HAP-1 (cell line): ENCODE data around the gene PRR7.
"Not testable (repeated sequence)": the region's sequence is repeated elsewhere in the genome, so short reads cannot be mapped to it uniquely, and the experiment has no call there.

Experiments
- DNase-seq, 2 experiments: peaks; one replicate each; pipeline ENCODE4 v3.0.0-alpha.2; 2016 to 2020; ENCODE audit warnings: low spot score in 2 of 2
- H3K27me3 ChIP-seq: fragments of 250-450 bp; sonication (Bioruptor Pico); 2 replicates; pipeline ENCODE4 v1.5.1; 2020; ENCODE audit warnings: low read depth, mild to moderate bottlenecking, moderate library complexity
- H3K36me3 ChIP-seq: fragments of 250-450 bp; sonication (Bioruptor Pico); replicated peaks from 2 replicates; pipeline ENCODE4 v1.5.1; 2020; ENCODE audit warnings: mild to moderate bottlenecking
- H3K4me1 ChIP-seq: fragments of 250-450 bp; sonication (Bioruptor Pico); 2 replicates; pipeline ENCODE4 v1.5.1; 2020; ENCODE audit warnings: mild to moderate bottlenecking
- H3K4me3 ChIP-seq: fragments of 250-450 bp; sonication (Bioruptor Pico); 2 replicates; pipeline ENCODE4 v1.5.1; 2020; ENCODE audit warnings: mild to moderate bottlenecking, moderate library complexity
- H3K9me3 ChIP-seq: fragments of 250-450 bp; sonication (Bioruptor Pico); 2 replicates; pipeline ENCODE4 v1.5.1; 2020; ENCODE audit warnings: mild to moderate bottlenecking, moderate library complexity
- in situ Hi-C: fragments of 300-500 bp; cut with MboI; formaldehyde crosslinking; loops from 3 replicates; pipeline ENCODE4 v1.14.3; 2020; ENCODE audit warnings: low sequenced_read_pairs, inconsistent platforms, mixed read lengths

PRR7 gene

DNA sequence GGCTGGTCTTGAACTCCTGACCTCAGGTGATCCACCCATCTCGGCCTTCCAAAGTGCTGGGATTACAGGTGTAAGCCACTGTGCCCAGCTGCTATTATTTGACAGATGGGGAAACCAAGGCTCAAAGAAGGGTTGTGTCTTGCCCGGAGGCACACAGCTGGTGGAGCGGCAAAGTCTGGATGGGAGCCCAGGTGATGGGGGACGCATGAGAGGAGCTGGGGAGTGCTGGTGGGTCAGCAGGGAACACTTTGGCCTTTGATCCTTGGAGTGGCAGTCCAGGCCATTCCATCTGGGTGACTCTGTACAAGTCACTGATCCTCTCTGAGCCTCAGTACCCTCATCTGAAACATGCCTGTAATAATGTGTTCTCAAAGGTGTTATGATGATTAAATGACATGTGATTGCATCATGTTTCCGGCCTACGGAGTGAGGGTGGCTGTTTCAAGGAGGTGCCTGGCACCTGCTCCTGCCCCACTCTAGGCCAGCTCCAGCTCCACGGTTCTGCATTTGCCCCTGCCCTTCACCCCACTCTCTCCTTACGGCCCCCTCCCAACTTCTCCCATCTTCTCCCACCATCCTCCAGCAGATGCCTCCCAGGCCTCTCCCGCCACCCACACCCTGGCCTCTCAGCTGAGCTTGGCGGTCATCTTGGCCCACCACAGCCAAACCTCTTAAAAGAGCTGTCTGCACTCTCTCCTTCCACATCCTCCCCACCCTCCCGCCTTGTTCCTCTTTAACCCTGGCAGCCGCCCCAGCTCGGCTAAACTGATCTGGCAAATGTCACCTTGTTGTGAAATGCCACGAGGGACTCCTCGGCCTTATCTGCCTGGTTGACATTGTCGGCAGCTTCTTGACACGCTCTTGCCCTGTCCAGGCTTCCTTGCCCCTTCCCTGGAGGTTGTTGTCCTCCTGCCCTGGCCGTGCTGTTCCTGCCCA is 32.4 kb downstream of the PRR7 start:
- Histone ChIP-seq H3K36me3 (peaks cover 11% of the 10 kb centered on the region), H3K4me1 (peaks cover 2% of the 10 kb centered on the region; the same call in 1 of the 2 replicates), H3K27me3 (no peaks in the 10 kb centered on the region), H3K9me3 (no peaks in the 10 kb centered on the region), H3K4me3 (no peak overlapping the region)
- no peak for DNase-seq
- in situ Hi-C loops = no loop called here

DNA sequence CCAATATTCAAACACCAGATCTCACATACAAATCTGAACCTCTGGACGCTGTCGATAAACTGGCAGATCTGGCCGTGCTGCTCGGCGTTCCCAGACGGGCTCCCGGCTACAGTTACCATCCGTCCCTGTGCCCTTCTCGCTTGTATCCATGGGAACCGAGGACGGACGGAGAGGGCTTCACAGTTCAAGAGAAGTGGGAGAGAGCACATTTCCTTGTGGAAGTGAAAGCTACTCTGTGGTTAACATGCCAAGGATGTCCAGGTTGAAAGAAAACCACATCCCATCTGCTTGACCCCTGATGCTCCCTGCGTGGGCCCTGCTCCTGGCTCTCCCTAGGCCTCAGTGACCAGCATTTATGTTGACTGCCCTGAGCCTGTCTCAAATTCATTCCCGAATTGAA is 33.2 kb downstream of the PRR7 start:
- no peaks in the 10 kb centered on the region for H3K4me1 ChIP-seq
- H3K36me3 ChIP-seq = peaks cover 11% of the 10 kb centered on the region
- H3K9me3 ChIP-seq = no peaks in the 10 kb centered on the region
- H3K27me3 ChIP-seq = no peaks in the 10 kb centered on the region
- DNase-seq = no peak
- in situ Hi-C loops = no loop called here
- H3K4me3 ChIP-seq = no peak overlapping the region

DNA sequence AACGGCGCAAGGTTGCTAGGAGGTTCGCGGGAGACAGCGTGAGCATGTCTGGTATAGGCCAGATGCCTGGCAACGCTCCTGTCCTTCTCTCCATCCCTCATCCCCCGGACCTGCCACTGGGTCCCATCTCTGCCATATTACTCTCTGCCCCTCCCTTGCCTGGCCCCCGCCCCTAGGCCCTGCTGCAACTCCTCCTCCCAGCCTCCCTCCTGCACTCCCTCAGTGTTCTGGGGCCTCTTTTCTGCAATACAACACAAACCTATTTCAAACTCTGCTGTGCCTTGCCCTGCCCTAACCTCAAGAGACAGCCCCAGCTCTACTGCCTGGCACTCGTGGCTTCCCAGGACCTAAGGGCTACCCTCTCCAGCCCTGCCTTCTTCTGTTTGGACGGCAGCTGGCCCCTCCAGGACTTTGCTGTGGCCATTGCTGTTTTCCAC is 35.8 kb downstream of the PRR7 start:
- in situ Hi-C loops = no loop called here
- H3K36me3 ChIP-seq = peaks cover 22% of the 10 kb centered on the region
- DNase-seq = no peak

DNA sequence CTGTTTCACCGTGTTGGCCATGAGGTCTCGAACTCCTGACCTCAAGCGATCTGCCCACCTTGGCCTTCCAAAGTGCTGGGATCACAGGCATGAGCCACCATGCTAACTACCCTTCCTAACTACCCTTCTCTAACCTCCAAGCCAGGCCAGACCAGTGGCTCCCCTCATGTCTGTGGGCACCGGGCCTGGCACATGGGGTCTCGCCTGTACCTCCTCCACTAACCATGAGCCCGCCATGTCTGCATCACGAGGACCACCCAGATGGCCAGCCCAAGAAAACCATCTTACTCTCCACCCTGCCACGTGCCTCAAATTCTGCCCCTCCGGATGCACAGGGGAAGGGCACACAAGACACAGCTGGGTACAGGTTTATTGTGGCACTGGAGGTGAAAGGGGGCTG is 36.4 kb downstream of the PRR7 start:
- no peaks in the 10 kb centered on the region for H3K9me3 ChIP-seq
- peaks cover 28% of the 10 kb centered on the region for H3K36me3 ChIP-seq
- no peaks in the 10 kb centered on the region for H3K4me1 ChIP-seq
- no peak overlapping the region for H3K4me3 ChIP-seq
- DNase-seq = no peak
- H3K27me3 ChIP-seq = no peaks in the 10 kb centered on the region
- in situ Hi-C loops = no loop called here

More for the DNA sequence above, 35.8 kb downstream of the PRR7 start:
- H3K27me3 ChIP-seq = no peaks in the 10 kb centered on the region
- no peaks in the 10 kb centered on the region for H3K4me1 ChIP-seq
- H3K4me3 ChIP-seq = no peak overlapping the region
- H3K9me3 ChIP-seq = no peaks in the 10 kb centered on the region

DNA sequence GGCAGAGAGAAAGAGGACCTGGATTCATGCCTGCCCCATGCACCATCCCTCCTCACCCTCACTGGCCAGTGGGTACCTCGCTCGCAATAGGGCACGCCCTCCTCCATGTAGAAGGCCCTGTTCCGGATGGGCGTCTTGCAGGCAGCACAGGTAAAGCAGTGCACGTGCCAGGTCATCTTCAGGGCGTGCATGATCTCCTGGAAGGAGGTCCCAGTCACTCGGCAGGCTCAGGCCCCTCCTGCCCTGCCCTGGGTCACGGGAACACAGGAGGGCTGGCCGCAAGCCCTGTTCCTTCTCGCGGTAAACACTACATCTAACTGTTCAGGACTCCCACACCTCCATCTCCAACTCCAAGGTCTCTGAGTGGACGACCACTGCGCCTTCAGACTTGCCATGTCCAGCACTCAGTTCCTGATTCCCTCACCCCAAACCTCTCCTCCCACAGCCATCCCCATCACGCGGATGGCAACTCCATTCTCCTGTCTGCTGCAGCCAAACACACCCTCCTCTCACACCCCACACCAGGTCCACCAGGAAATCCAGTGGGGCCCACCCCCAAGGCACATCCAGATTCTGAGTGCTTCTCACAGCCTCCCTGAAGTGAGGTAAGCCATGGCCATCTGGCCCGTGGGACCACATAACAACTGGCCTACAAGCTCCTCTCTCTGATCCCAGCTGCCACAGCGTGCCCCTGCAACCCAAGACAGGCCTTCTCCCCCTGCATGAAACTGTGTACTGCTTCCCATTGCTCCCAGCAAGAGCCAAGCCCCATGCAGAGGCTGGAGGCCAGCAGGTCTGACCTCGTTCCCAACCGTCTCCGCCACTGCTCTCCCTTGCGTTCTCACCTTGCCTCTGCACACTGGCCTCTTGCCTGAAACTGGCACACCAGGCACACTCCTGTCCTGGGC is 37.6 kb downstream of the PRR7 start:
- Histone ChIP-seq H3K27me3 (no peaks in the 10 kb centered on the region), H3K36me3 (peaks cover 37% of the 10 kb centered on the region), H3K9me3 (no peaks in the 10 kb centered on the region), H3K4me3 (no peak overlapping the region), H3K4me1 (no peaks in the 10 kb centered on the region)
- DNase-seq = no peak
- in situ Hi-C loops = no loop called here

DNA sequence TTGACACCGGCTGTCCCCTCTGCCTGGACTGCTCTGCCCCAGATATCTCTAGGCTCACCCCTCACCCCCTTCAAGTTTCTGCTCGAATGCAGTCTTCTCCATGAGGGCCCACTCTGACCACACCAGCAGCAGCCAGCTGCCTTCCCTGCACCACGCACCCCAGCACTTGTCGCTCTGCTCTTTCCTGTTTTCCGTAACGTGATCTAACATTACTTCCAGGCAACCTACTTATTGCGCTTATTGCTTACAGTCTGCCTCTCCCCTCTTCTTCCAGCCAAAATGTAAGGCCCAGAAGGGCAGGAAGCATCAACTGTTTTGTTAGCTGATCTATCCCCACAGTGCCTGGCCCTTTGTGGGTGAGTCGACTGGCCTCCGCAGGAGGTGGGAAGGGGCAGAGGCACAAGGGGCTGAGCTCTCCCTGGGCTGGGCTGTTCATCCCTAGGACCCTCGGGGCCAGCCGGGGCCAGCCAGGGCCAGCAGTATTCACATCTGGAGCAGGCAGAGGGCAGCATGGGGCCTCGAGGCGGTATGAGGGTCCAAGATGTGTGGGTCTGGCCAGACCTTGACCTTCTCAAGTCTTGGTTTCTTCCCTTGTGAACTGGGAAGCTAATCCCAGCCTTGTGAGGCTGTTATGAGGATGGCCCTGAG is 38.4 kb downstream of the PRR7 start:
- H3K4me3 ChIP-seq = no peak overlapping the region
- H3K4me1 ChIP-seq = no peaks in the 10 kb centered on the region
- H3K36me3 ChIP-seq = peaks cover 43% of the 10 kb centered on the region
- no peaks in the 10 kb centered on the region for H3K27me3 ChIP-seq
- no peaks in the 10 kb centered on the region for H3K9me3 ChIP-seq
- in situ Hi-C loops = no loop called here
- DNase-seq = no peak

DNA sequence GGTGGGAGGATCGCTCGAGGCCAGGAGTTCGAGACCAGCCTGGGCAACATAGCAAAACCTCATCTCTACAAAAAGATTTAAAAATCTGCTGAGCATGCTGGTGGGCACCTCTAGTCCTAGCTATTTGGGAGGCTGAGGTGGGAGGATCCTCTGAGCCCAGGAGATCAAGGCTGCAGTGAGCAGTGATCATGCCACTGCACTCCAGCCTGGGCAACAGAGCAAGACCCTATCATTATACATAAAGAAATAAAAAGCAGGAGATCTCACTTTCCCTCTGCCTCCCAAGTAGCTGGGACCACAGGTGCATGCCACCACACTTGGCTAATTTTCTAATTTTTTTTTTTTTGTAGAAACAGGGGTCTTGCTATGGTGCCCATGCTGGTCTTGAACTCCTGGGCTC is 39.1 kb downstream of the PRR7 start:
- in situ Hi-C loops, H3K4me1 ChIP-seq, DNase-seq, H3K9me3 ChIP-seq, H3K27me3 ChIP-seq, H3K4me3 ChIP-seq: not testable (repeated sequence)
- peaks cover 51% of the 10 kb centered on the region for H3K36me3 ChIP-seq

DNA sequence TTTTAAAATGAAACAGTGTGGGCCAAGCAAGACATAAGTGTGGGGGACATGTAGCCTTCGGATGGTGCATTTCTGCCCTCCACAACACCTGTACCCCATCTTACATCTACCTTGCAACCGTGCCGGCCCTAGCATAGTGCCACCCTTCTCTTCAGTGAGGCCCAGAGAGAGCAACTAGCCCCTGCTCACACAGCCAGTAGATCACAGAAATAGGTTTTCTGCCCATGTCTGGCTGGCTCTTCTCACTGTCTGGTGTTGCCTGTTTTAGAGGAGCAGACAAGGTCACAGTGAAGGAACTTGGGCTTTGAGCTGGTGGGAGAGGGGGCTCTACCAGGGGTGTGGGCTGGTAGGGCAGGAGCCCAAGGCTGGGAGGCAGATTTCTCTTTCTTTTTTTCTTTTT is 39.6 kb downstream of the PRR7 start:
- in situ Hi-C loops = no loop called here
- Histone ChIP-seq H3K36me3 (peaks cover 56% of the 10 kb centered on the region), H3K4me1 (no peaks in the 10 kb centered on the region)

DNA sequence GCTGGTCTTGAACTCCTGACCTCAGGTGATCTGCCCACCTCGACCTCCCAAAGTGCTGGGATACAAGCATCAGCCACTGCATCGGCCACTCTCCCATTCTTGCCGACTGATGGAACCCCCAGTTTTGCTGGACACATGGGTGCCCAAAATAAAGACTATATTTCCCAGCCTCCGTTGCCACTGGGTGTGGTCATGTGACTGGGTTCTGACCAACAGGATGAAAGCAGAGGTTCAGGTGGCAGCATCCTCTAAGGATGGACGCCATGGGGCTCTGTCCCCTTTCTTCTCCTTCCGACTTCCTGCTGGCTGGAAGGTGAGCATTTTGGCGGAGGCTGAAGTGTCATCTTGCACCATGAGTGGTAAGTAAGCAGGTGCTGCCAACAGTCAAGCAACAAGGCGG is 40.5 kb downstream of the PRR7 start:
- in situ Hi-C loops = no loop called here
- no peak for DNase-seq
- Histone ChIP-seq H3K36me3 (peaks cover 62% of the 10 kb centered on the region), H3K9me3 (no peaks in the 10 kb centered on the region), H3K4me1 (no peaks in the 10 kb centered on the region), H3K27me3 (no peaks in the 10 kb centered on the region), H3K4me3 (no peak overlapping the region)

More for the DNA sequence above, 39.6 kb downstream of the PRR7 start:
- Histone ChIP-seq H3K4me3 (no peak overlapping the region), H3K27me3 (no peaks in the 10 kb centered on the region), H3K9me3 (no peaks in the 10 kb centered on the region)
- no peak for DNase-seq

DNA sequence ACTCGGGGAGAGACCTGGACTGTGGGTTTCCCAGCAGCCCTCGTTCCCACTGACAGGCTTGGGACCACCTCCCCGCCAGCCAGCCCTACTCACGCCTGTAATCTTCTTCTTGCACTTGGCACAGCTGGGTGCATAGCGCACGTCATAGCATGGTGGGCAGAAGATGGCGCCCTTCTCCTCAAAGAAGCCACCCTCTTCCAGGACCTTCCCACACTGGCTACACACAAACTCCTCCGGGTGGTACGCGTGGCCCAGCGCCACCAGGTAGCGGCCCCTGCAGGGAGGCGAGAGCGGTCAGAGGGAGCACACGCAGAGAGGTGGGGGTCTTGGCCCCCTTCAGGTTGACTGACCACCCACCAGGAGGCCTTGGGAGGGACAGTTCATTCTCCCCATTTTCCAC is 41.4 kb downstream of the PRR7 start:
- in situ Hi-C loops = no loop called here
- Histone ChIP-seq H3K4me1 (no peaks in the 10 kb centered on the region), H3K36me3 (peaks cover 68% of the 10 kb centered on the region)

DNA sequence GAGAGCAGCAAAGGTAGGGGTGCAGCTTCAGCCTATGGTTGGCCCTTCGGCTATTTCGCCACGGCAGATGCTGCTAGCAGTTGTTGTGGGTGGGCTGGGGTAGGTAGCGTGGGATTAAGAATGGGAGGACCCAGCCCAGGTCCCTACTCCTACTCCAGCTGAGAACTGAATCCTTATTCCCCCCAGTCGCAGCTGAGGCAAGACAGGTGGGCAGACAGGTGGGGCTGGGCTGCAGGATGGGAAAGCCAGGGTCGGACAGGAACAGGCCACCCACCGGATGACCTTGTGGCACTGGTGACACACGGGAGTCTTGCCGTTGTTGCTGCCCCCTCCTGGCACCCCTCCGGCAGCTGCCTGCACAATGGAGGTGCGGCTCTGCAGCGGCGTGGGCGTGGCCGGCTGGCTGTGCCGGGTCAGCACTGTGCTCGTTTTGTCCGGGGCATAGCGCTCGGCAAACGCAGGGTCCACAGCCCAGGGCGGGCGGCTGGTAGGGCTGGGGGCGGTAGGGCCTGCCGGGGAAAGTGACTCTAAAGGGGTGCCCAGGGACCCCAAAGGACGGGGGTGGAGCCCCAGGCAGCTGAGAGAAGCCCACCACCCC is 42.6 kb downstream of the PRR7 start:
- no peak for DNase-seq
- in situ Hi-C loops = no loop called here
- no peak overlapping the region for H3K4me3 ChIP-seq
- H3K36me3 ChIP-seq = peaks cover 70% of the 10 kb centered on the region
- no peaks in the 10 kb centered on the region for H3K9me3 ChIP-seq
- no peaks in the 10 kb centered on the region for H3K27me3 ChIP-seq
- no peaks in the 10 kb centered on the region for H3K4me1 ChIP-seq

More for the DNA sequence above, 41.4 kb downstream of the PRR7 start:
- no peak for DNase-seq
- Histone ChIP-seq H3K4me3 (no peak overlapping the region), H3K27me3 (no peaks in the 10 kb centered on the region), H3K9me3 (no peaks in the 10 kb centered on the region)

DNA sequence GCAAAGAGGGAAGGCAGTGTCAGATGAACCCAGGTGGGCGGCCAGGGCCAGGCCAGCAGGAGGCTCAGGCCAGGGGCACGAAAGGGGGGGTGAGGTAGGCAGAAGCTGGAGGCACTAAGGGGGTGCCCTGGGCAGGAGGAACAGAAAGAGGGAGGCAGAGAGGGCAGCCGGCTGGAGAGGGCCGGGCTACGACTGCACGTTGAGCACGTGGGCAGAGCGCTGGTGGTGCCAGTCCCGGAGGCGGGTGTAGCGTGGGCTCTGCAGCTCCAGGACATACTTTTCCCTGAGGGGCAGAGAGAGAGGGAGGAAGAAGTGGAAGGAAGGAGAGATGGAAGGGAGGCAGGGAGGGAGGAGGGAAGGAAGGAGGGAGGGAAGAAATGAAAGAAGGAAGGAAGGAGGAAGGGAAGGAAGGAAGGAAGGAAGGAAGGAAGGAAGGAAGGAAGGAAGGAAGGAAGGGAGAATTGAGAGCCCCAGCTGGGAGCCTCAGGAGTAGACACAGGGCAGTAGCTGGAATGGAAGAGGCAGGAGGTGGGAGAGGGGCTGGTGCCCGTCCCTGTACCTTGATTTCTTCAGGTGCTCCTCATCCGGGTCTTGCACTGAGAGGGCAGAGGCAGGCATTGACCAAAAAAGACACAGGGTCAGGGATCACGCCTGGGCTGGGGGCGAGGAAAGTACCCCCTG is 43.8 kb downstream of the PRR7 start:
- H3K4me1 ChIP-seq = peaks cover 7% of the 10 kb centered on the region
- no peaks in the 10 kb centered on the region for H3K27me3 ChIP-seq
- peaks cover 76% of the 10 kb centered on the region for H3K36me3 ChIP-seq
- H3K4me3 ChIP-seq = no peak overlapping the region
- in situ Hi-C loops = no loop called here
- H3K9me3 ChIP-seq = no peaks in the 10 kb centered on the region
- no peak for DNase-seq

DNA sequence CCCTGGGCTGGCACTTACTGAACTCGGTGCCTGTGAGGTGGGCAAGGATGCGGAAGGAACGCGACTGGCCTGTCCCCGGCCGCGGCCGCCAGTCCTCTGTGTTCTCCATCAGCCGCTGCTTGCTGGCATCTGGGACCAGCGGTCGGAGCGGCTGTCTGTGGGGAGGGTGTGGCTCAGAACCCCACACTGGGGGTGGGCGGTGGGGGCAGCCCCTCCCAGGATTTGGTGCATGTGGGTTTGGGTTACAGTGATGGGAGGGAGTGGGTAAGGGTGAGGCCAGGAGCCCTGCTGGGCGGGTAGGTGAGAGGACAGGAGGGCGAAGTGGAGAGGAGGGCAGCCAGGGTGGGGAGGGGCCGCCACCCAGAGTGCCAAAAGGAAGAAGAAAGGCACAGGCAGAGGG is 44.4 kb downstream of the PRR7 start:
- H3K9me3 ChIP-seq = no peaks in the 10 kb centered on the region
- H3K36me3 ChIP-seq = peaks cover 81% of the 10 kb centered on the region
- no peak overlapping the region for H3K4me3 ChIP-seq
- no peaks in the 10 kb centered on the region for H3K27me3 ChIP-seq
- H3K4me1 ChIP-seq = peaks cover 12% of the 10 kb centered on the region
- in situ Hi-C loops = no loop called here
- DNase-seq = no peak
